COR-L47 (cell line): ENCODE data around the gene MGST1.
"Not testable (repeated sequence)": the region's sequence is repeated elsewhere in the genome, so short reads cannot be mapped to it uniquely, and the experiment has no call there.

Source experiments
- DNase-seq: peaks from one replicate; lab custom pipeline; 2025; lab: John Stamatoyannopoulos, UW

Gene MGST1

DNA sequence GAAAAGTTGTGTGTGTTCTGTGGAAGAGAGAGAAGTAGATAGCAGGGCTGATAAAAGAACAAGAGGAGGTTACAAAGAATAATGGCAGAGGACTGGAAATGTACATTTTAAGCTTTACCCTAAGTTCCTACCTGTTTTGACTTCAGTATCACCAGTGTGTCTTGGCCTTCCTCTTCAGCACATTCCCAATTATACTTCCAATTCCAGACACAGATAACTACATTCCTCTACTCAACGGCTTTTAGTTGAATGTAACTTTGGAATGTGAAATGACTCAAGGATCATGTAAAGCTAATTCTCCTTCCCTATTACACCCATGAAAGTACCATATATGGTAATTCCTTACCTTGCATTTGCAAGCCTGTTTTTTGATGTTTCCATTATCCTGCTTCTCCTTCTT, 5.0 kb downstream of the MGST1 start:
- DNase-seq = no peak

GRCh38 chr12:16358878-16359277, 11.4 kb downstream of the MGST1 start:
- DNase-seq = no peak

GRCh38 chr12:16359512-16360491, 12.4 kb downstream of the MGST1 start:
- DNase-seq = no peak

GRCh38 chr12:16361142-16361783, 13.8 kb downstream of the MGST1 start:
- peak; percentile 37 for DNase-seq

GRCh38 chr12:16362550-16362949, 15.1 kb downstream of the MGST1 start:
- DNase-seq = no peak

GRCh38 chr12:16369156-16369555, 21.7 kb downstream of the MGST1 start:
- DNase-seq = no peak

- no peak for DNase-seq
Observed at GRCh38 chr12:16370096-16370495, 22.7 kb downstream of the MGST1 start.

DNA sequence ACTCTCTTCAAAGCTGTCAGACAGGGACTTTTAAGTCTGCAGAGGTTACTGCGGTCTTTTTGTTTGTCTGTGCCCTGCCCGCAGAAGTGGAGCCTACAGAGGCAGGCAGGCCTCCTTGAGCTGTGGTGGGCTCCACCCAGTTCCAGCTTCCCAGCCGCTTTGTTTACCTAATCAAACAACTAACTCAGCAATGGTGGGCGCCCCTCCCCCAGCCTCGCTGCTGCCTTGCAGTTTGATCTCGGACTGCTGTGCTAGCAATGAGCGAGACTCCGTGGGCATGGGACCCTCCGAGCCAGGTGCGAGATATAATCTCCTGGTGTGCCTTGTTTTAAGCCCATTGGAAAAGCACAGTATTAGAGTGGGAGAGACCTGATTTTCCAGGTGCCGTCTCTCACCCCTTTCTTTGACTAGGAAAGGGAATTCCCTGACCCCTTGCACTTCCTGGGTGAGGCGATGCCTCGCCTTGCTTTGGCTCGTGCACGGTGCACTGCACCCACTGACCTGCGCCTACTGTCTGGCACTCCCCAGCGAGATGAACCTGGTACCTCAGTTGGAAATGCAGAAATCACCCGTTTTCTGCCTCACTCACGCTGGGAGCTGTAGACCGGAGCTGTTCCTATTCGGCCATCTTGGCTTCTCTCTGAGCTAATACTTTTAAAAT, 35.3 kb downstream of the MGST1 start:
- not testable (repeated sequence) for DNase-seq

DNA sequence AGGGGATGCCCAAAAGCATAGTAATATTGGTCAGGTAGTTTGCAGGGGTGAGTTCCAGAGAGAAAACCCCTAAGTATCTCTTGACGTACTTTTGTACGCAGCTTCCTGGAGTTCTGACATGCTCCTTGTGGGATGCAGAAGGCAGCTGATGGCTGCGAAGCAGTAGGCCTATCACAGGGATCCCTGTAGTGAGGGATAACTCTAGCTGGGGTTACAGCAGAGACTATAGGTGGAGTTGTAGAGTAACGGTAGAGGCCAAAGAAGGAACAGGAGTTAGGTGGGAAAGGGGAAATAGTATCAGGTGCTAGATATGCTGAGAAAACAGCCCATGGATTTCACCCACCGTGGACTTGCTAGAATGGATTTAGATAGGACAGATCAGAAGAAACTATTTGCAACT, 37.3 kb downstream of the MGST1 start:
- no peak for DNase-seq

GRCh38 chr12:16385782-16386646, 38.6 kb downstream of the MGST1 start:
- DNase-seq = peak; percentile 53

- no peak for DNase-seq
Observed at GRCh38 chr12:16387919-16388318, 40.5 kb downstream of the MGST1 start.

GRCh38 chr12:16389594-16389993, 42.1 kb downstream of the MGST1 start:
- no peak for DNase-seq

- DNase-seq = no peak
Observed at GRCh38 chr12:16392846-16393535, 45.5 kb downstream of the MGST1 start.

DNA sequence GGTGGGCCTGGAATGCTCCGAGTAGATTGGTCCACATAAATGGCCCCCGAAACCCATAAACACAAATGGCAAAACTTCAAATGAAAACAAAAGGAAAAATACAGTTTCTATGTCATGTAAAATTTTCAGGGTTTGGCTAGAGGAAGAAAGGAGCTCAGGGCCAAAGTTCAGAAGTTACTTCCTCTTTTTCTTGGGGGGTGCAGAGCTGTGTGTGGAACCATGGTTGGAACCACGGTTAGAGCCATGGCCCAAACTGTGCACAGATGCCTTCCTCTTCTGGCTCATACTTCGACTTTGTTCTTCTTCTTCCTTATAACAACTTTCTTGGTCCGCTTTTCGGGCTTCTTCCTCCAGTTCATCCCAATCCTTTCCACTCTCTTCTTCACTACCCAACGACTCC, 51.7 kb downstream of the MGST1 start:
- DNase-seq = no peak

DNA sequence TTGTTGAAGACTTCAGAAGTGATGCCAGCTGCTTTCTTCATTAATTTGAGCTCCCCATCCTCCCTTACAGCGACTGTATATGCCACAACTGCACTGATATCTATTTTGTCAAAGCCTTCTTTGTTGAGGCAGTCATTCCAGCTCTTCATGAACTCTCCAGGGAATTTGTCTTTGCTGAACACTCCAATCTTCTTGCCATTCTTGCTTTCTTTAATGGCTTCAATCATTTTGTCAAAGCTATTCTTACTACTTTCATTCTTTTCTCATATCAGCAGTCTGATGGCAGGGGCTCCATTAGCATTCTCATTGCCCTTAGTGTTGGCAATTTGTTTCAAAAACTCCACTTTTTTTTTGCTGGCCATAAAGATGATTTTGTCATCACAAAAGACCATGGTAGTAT, 54.4 kb downstream of the MGST1 start:
- not testable (repeated sequence) for DNase-seq

DNA sequence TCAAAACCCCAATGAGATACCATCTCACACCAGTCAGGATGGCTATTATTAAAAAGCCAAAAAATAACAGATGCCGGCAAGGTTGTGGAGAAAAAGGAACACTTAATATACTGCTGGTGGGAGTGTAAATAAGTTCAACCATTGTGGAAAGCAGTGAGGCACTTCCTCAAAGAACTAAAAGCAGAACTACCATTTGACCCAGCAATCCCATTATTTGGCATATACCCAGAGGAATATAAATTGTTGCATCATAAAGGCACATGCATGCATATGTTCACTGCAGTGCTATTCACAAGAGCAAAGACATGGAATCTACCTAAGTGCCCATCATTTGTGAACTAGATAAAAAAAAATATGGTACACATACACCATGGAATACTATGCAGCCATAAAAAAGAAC, 59.9 kb downstream of the MGST1 start:
- DNase-seq = no peak
